OCI-LY7 (cell line): ENCODE data around the gene OR1J4. TPM values are rescaled to one million over a fixed set of nuclear protein-coding genes. Genes with fewer than 3 reads are reported as not detected.

ENCODE experiments used
- BruUV-seq: library from RNA; stranded (reverse); fragments of 400-500 nt; replicated peaks from 2 replicates; lab custom pipeline; 2021; lab: Mats Ljungman, UMichigan
- CTCF ChIA-PET: fragments of 300-600 bp; sonication (Branson Sonifier 250); formaldehyde crosslinking; loops from one replicate; lab custom pipeline; 2022; ENCODE audit warnings: antibody characterized with exemption; ENCODE audit not compliant: unreplicated experiment; lab: Charles Lee
- POLR2A ChIA-PET: fragments of 300-600 bp; sonication (Branson Sonifier 250); formaldehyde crosslinking; loops from one replicate; lab custom pipeline; 2022; ENCODE audit warnings: antibody characterized with exemption; lab: Charles Lee
- DNase-seq: peaks from one replicate; pipeline ENCODE4 v3.0.0-alpha.2; 2015; ENCODE audit warnings: low spot score
- H2AFZ ChIP-seq: fragments of 200-600 bp; sonication (generic), shearing (Covaris generic); 2 replicates; pipeline ENCODE4 v1.6.1; 2014; ENCODE audit warnings: mild to moderate bottlenecking, antibody characterized with exemption, low read length, moderate library complexity
- H3K27ac ChIP-seq: fragments of 200-600 bp; sonication (generic); 2 replicates; pipeline ENCODE4 v1.5.1; 2014; ENCODE audit warnings: mixed run types, low read depth, mild to moderate bottlenecking, moderate library complexity, low read length, inconsistent platforms; ENCODE audit not compliant: poor library complexity, severe bottlenecking
- H3K36me3 ChIP-seq: fragments of 200-600 bp; sonication (generic); 2 replicates; pipeline ENCODE4 v1.6.1; 2014; ENCODE audit warnings: mild to moderate bottlenecking, antibody characterized with exemption, low read length, moderate library complexity, mixed read lengths; ENCODE audit not compliant: insufficient read depth
- H3K4me1 ChIP-seq: fragments of 200-600 bp; sonication (generic); 2 replicates; pipeline ENCODE4 v1.5.1; 2014; ENCODE audit warnings: mild to moderate bottlenecking, low read length; ENCODE audit not compliant: insufficient read depth, poor library complexity, severe bottlenecking
- H3K4me2 ChIP-seq: fragments of 200-600 bp; sonication (generic); 2 replicates; pipeline ENCODE4 v1.6.1; 2014; ENCODE audit warnings: mild to moderate bottlenecking, low read length
- H3K4me3 ChIP-seq: fragments of 200-600 bp; sonication (generic); 2 replicates; pipeline ENCODE4 v1.5.1; 2014; ENCODE audit warnings: mild to moderate bottlenecking, low read depth, low read length; ENCODE audit not compliant: poor library complexity, severe bottlenecking
- H3K79me2 ChIP-seq: fragments of 200-600 bp; sonication (generic); 2 replicates; pipeline ENCODE4 v1.6.1; 2016; ENCODE audit warnings: low read depth, mild to moderate bottlenecking, low read length, moderate library complexity, mixed read lengths; ENCODE audit not compliant: insufficient read depth
- H3K9me2 ChIP-seq: fragments of 200-600 bp; sonication (generic); 2 replicates; pipeline ENCODE4 v1.6.1; 2016; ENCODE audit warnings: mild to moderate bottlenecking, low read length, mixed read lengths; ENCODE audit not compliant: insufficient read depth
- H3K9me3 ChIP-seq: fragments of 200-600 bp; sonication (generic); 2 replicates; pipeline ENCODE4 v1.6.1; 2014; ENCODE audit warnings: mild to moderate bottlenecking, mixed run types, low read length, mixed read lengths
- H4K20me1 ChIP-seq: fragments of 200-600 bp; sonication (generic); 2 replicates; pipeline ENCODE4 v1.6.1; 2014; ENCODE audit warnings: mild to moderate bottlenecking, antibody characterized with exemption, low read length, moderate library complexity, mixed read lengths; ENCODE audit not compliant: insufficient read depth
- CTCF ChIP-seq: fragments of 200-600 bp; sonication (generic); conservative IDR thresholded peaks from 2 replicates; pipeline ENCODE4 v1.5.1; 2014; ENCODE audit warnings: mild to moderate bottlenecking, antibody characterized with exemption, low read length, moderate library complexity, mixed read lengths
- EZH2phosphoT487 ChIP-seq: fragments of 200-600 bp; sonication (generic); IDR thresholded peaks from 2 replicates; pipeline ENCODE4 v1.6.1; 2018; ENCODE audit warnings: low read depth, borderline replicate concordance, mild to moderate bottlenecking, mixed run types, antibody characterized with exemption, low read length, moderate library complexity, mixed read lengths
- intact Hi-C: fragments of 100-400 bp; cut with micrococcal nuclease; formaldehyde crosslinking; loops from one replicate; pipeline ENCODE4 v1.10.0; 2022; ENCODE audit not compliant: unreplicated experiment
- total RNA-seq, 2 experiments: library from RNA; depleted of rRNA in 1 of 2; stranded (reverse); fragments of >200 nt in 1 of 2; shearing (Covaris generic) in 1 of 2; gene quantifications; 2 replicates each; pipeline ENCODE4 v1.2.3, GENCODE V29; 2014 to 2022

Gene OR1J4
- total RNA-seq, 2 experiments from 2014 or later: not detected

GRCh38 chr9:122518226-122518625, 715 bp upstream of the OR1J4 start:
- POLR2A ChIA-PET: no interaction called here
- Histone ChIP-seq H3K27ac (no peak overlapping the region), H4K20me1 (no peaks in the 10 kb centered on the region), H2AFZ (no peak overlapping the region), H3K4me3 (no peak overlapping the region), H3K36me3 (no peaks in the 10 kb centered on the region), H3K4me1 (no peaks in the 10 kb centered on the region), H3K9me3 (no peaks in the 10 kb centered on the region), H3K9me2 (no peaks in the 10 kb centered on the region), H3K4me2 (no peak overlapping the region), H3K79me2 (no peaks in the 10 kb centered on the region)
- CTCF ChIA-PET: no interaction called here
- no peak for DNase-seq
- intact Hi-C loops: no loop called here
- TF ChIP-seq EZH2phosphoT487 (no peak), CTCF (no peak)
- no TSS peak for BruUV-seq

- POLR2A ChIA-PET: no interaction called here
- Histone ChIP-seq H3K4me2 (no peak overlapping the region), H3K9me2 (no peaks in the 10 kb centered on the region), H3K79me2 (no peaks in the 10 kb centered on the region), H3K9me3 (no peaks in the 10 kb centered on the region), H3K4me1 (no peaks in the 10 kb centered on the region), H2AFZ (no peak overlapping the region), H3K36me3 (no peaks in the 10 kb centered on the region), H3K27ac (no peak overlapping the region), H3K4me3 (no peak overlapping the region), H4K20me1 (no peaks in the 10 kb centered on the region)
- no peak for DNase-seq
- CTCF ChIA-PET: no interaction called here
- no TSS peak for BruUV-seq
- TF ChIP-seq EZH2phosphoT487: no peak
- intact Hi-C loops: no loop called here
Measured at GRCh38 chr9:122519376-122519775, 435 bp downstream of the OR1J4 start.

- Histone ChIP-seq H3K9me2 (no peaks in the 10 kb centered on the region), H3K4me3 (no peak overlapping the region), H3K4me1 (no peaks in the 10 kb centered on the region), H3K4me2 (no peak overlapping the region), H3K79me2 (no peaks in the 10 kb centered on the region), H4K20me1 (no peaks in the 10 kb centered on the region), H3K36me3 (no peaks in the 10 kb centered on the region), H2AFZ (no peak overlapping the region), H3K9me3 (no peaks in the 10 kb centered on the region), H3K27ac (no peak overlapping the region)
- no TSS peak for BruUV-seq
- DNase-seq: no peak
- POLR2A ChIA-PET: no interaction called here
- TF ChIP-seq CTCF (no peak), EZH2phosphoT487 (no peak)
- intact Hi-C loops: no loop called here
- CTCF ChIA-PET: no interaction called here
Measured at GRCh38 chr9:122526602-122527001, 7.7 kb downstream of the OR1J4 start.
